Measurements from ENCODE around the gene MSANTD4.
"Not testable (repeated sequence)": the region's sequence is repeated elsewhere in the genome, so short reads cannot be mapped to it uniquely, and the experiment has no call there.

MSANTD4 gene

DNA sequence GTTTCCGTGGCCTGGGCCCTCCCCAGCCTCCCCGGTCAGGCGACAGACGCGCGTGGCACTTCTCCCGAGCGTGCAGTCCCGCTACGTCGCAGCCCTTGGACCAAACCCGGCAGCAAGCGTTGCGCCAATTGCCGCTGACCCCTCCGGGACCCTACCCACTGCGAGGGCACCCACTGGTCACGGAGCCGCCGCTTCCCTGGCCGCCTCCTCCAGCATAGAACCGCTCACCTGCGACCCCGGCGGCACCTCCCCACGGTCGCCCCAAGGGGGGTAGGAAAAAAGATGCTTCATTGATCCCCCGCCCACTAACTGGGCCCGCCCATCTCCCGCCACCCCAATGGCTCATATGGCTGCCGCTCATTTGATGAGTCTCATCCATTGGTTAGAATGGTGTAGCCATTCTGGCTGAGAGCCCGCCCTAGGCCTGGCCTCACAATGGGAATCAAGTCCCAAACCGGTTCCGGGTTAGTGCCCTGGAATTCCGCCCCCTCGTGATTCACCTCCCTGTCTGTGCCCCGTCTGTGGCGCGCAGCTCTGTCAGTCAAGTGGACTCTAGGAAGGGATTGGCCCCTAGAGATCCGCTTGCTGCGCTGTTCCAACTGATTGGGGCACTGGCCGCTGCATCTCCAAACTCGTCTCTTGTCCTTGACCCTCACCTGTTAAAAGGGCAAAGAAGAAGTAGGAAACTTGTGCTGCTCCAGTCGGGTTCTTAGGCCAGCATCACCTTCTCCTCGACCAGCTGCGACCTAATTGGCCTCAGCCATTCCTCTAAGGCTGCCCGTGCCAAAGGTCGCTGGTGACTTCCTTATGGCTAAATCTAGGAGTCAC is at the start of gene MSANTD4:
Gene MSANTD4 (minus strand): TSS at position 274 of the 828 bp plus-strand sequence. CDS start 11,323 bp downstream, outside the sequence.
- DNase-seq (ENCODE audit: low read depth in 3 of 3) = peak; percentile 90 to 96 (median 93)

- DNase-seq (ENCODE audit: low read depth in 3 of 3) = no peak
Measured at GRCh38 chr11:106070606-106071005, 48.6 kb upstream of the MSANTD4 start.

- no peak for DNase-seq (ENCODE audit: low read depth in 3 of 3)
Measured at GRCh38 chr11:106063009-106063408, 41.0 kb upstream of the MSANTD4 start.

GRCh38 chr11:106061954-106062949 is 40.2 kb upstream of the MSANTD4 start:
- DNase-seq (ENCODE audit: low read depth in 3 of 3) = no peak

DNA sequence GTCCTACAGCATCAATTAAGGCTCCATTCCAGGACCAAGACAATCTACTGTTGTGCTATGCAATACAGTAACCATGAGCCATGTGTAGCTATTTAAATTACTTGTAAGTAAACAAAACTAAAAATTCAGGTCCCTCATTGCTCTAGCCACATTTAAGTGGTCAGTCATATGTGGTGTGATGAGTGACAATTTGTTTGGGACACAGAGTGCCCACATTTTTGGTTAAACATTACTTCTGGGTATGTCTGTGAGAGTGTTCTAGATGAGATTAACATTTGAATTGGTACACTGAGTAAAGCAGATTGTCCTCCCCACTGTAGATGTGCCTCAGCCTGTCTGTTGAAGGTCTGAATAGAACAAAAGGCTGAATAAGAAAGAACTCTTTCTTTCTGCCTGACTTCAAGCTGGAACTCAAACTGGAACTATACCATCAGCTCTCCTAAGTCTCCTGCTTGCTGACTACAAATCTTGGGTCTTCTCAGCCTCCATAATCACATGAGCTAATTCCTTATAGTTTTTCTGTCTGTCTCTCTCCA is 39.3 kb upstream of the MSANTD4 start:
- no peak for DNase-seq (ENCODE audit: low read depth in 3 of 3)

GRCh38 chr11:106059617-106060016 is 37.6 kb upstream of the MSANTD4 start:
- no peak for DNase-seq (ENCODE audit: low read depth in 3 of 3)

GRCh38 chr11:106058377-106058776 is 36.3 kb upstream of the MSANTD4 start:
- not testable (repeated sequence) for DNase-seq (ENCODE audit: low read depth in 3 of 3)

DNA sequence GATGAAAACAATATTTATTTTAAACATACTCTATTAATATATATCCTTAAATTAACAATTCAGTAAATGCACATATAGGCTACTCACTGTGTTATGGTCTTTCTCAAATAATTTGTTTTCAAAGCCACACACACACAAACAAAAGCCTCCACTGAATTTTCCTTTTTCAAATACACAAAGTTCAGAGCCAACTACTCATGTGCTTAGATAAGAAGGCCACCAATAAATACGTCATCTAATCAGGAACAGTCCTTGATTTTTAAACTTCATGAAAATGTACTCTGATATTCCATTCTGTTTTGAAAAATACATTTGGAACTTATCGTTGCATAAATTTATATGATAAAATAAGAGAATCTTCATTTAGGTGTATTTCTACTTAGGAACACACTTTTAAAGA is 29.1 kb upstream of the MSANTD4 start:
- no peak for DNase-seq (ENCODE audit: low read depth in 3 of 3)

DNA sequence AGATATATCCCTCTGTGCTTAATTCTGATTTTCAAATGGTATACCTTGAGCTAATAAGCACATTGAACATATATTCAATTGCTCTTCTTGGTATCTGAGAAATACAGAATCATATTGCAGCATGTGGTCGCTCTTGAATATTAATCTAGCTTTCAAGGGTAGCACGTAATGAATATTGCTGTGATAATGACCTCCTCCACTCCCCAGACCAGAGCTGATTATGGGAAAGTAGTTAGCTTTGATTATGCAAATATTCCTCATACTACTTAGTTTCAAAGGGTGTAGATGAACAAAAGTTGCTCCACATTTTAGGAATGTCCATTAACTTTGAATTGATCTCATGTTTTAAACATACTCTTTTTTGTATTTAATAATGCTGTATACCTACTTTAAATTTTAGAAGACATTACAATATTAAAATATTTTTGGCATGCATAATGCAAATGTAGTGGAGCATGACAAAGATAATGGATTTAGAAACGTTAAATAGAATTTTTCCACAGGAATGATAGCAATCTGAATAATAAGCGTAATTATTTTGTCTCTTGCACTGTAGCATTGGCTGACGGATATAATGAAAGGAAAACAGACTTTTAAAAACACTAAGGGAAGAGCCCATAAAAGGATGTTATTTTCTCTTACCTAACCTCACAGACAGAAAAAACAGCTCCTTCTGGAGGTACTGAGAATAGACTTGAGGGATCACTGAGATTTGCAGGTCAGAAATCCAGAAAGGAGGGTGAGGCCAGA is 27.9 kb upstream of the MSANTD4 start:
- DNase-seq (ENCODE audit: low read depth in 3 of 3) = no peak

- DNase-seq (ENCODE audit: low read depth in 3 of 3) = no peak
Measured at GRCh38 chr11:106047631-106048030, 25.6 kb upstream of the MSANTD4 start.

- DNase-seq (ENCODE audit: low read depth in 3 of 3) = no peak
Measured at GRCh38 chr11:106043540-106043939, 21.5 kb upstream of the MSANTD4 start.

GRCh38 chr11:106032861-106033260 is 10.8 kb upstream of the MSANTD4 start:
- no peak for DNase-seq (ENCODE audit: low read depth in 3 of 3)

- DNase-seq (ENCODE audit: low read depth in 3 of 3) = no peak
Measured at GRCh38 chr11:106031936-106032335, 9.9 kb upstream of the MSANTD4 start.

DNA sequence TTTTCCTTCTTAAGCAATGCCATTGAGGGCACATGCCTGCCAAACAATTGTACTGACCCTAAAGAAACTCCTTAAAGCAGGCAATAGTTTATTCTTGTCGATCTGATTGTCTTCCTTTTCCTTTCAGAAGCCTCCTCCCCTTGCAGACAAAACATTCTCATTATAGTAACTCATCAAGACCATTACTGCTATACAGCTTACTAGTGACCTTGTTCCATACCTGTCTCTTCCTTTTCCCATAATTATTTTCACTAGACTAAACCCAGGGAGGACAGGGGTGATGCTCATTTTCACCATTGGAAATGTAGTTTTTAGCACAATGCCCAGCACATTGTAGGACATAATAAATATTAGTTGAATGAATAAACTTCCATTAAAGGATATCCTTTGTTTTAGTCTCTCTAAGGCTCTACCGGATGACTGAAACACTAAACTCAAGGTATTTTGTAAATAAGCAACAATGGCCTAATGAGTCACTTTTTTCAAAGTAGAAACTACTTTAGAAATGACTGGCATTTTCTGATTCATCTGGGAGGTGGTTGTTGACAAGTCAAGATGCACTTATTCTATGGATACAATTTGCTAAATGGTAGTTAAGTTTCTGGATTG is 9.3 kb upstream of the MSANTD4 start:
- no peak for DNase-seq (ENCODE audit: low read depth in 3 of 3)

DNA sequence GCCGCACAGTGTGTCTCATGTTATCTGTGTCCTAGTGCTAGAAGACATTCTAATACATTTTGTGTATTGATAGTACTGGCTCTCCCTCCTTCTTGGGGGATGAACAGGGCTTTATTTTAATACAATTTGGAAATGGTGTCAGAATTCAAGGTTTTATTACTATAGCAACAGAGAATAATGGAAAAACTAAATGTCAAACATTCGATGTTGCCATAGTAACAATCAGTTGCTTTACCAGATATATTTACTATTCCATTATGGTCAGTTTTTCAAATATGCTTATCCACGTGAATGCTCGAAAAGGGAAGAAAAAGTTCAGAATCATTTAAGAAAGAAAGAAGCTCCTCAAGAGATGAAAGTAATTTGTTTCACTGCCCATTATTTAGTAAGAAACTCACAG is 8.6 kb upstream of the MSANTD4 start:
- no peak for DNase-seq (ENCODE audit: low read depth in 3 of 3)

DNA sequence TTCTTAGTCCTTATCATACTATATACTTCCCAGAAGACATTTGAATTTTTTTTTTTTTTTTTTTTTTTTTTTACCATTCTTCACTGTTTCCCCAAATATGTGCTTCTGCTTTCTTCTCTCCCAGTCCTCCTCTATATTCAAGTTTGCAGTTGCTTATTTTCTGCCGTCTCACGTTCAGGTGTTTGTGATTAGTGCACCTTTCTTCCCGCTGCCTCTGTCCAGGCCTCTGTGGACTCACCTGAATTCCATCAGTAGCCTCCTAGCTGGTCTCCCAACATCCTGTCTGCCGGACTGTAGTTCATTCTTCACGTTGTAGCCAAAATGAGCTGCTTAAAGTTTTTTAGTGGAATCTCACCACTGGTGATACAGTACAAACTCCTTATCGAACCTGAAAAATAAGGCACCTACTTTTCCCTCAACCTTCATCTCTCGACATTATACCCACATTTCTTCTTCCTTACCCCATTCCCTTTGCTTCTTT is 795 bp upstream of the MSANTD4 start:
- DNase-seq (ENCODE audit: low read depth in 3 of 3) = no peak

GRCh38 chr11:106021181-106021966 is 666 bp downstream of the MSANTD4 start:
- DNase-seq (ENCODE audit: low read depth in 3 of 3) = no peak

- no peak for DNase-seq (ENCODE audit: low read depth in 3 of 3)
Measured at GRCh38 chr11:106017093-106017492, 4.9 kb downstream of the MSANTD4 start.

DNA sequence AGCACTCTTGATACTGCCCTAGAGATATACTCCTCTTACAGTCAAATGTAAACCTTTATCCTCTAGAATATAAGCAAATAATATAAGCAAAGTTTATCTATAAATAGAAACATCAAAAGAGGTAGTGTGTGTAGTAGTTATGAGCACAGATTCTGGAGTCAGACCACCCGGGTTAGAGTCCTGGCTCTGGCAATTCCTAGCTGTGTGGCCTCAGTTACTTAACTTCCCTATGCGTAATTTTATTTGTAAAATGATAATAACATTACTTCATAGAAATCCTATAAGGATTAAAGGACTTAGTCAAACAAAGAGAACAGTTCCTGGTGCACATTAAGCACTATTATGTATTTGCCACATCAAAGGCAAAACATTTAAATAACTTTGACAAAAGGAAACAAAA is 7.0 kb downstream of the MSANTD4 start:
- DNase-seq (ENCODE audit: low read depth in 3 of 3) = no peak

DNA sequence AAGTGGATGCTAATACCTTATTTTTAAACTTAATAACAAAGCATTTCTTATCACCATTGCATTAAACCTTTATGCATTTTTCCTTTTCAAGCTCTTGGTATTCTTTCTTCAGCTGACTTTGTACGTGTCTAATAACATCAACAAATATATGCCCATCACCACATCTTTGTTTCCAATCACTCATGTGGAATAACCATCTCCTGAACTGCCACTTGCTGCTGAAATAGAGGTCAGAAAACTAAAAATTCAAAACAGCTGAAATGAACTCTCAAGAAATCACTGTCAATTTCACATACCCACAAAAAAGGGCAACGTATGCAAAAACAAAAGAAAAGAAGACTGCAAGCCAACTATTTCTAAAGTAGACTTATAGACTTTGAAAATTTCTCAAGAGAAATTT is 7.4 kb downstream of the MSANTD4 start:
- no peak for DNase-seq (ENCODE audit: low read depth in 3 of 3)

Data from stimulated activated CD4-positive, alpha-beta T cell treated with anti-CD3 and anti-CD28 coated beads, TNF-alpha, amount 100 ng/mL, for 48 hours (primary cell).